HG03521 (cell line): ENCODE data around the gene ODC1.
"Not testable (repeated sequence)": the region's sequence is repeated elsewhere in the genome, so short reads cannot be mapped to it uniquely, and the experiment has no call there.

ENCODE experiments used
- ATAC-seq: cut with Tn5 transposase; IDR thresholded peaks from one replicate; pipeline ENCODE4 v1.9.1; 2021; ENCODE audit warnings: mild to moderate bottlenecking, moderate library complexity; ENCODE audit not compliant: unreplicated experiment

The ODC1 gene

DNA sequence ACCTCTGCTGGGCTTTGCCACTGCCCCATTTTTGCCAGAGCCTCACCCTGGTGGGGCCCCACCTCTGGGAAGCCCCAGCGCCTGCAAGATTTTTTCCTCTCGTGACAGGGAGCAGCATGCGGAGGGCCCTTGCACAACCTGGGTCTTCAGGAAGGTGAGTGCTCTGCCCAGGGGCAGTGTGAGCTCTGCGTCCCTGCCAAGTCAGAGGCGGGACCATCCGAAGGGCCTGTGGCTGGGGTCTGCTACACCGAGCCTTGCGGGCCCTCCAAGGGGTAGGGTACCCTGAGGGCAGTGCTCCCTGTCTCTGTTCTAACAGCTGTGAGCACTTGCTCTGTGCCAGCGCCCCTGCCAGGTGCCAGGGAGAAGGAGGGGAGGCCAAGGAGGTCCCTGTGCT, 5.8 kb upstream of the ODC1 start:
- no peak for ATAC-seq

DNA sequence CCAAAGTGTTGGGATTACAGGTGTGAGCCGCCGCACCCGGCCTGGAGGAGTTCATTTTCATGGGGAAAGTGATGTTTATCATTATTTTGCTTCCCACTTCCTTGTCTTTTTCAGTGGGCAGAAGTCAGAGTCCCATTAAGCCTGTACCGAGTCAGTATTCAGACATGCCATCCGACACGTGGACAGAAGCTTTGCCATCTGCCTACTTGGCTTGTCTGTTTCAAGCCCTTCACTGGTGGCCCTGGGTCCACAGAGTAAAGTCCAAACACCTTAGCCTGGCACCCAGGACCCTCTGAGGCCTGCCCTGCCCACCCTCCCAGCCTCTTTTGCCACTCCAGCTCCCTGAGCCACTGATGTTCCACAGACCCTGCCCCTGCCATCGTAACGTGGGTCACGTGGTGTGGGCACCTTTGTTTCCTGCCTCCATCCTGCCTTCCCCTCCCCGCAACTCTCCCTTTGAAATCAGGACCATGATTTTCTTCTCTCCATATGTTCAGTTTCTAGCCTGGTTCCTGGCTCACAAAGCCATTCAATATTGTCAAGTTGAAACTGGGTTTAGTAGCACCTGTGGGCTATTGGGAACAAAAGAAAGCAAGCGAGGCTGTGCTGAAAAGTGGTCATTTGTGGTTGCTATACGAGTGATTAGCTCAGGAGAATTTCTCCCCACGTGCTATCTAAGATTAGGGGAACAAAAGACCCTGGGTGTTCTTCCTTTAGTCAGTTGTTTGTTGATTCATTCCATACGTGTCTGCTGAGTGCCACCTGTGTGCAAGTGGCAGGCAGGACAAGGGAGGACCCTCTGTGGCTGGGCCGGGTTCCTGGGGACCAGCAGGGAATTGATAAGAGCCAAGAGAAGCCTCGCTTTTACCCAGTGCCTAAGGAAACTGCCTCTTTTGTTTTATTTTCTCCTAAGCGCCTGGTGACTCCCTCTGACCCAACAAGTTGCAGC, 5.1 kb upstream of the ODC1 start:
- no peak for ATAC-seq

- no peak for ATAC-seq
These were observed 4.2 kb upstream of the ODC1 start for GRCh38 chr2:10452312-10452711.

DNA sequence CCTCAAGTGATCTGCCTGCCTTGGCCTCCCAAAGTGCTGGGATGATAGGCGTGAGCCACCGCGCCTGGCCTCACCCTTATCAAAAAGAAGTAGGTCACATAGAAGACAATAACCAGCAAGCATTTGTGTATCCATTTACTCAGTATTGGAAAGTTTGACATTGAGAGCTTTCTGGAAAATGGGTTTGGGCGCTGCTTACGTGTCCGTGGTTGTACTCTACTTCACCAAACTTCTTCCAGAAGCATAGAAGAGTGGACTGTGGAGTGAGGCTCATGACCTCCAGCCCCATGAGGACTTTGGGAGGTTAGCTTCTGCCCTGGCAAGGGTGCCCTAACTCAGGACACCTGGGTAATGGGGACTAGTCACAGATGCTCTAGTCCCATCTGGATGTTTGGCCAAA, 3.7 kb upstream of the ODC1 start:
- no peak for ATAC-seq

DNA sequence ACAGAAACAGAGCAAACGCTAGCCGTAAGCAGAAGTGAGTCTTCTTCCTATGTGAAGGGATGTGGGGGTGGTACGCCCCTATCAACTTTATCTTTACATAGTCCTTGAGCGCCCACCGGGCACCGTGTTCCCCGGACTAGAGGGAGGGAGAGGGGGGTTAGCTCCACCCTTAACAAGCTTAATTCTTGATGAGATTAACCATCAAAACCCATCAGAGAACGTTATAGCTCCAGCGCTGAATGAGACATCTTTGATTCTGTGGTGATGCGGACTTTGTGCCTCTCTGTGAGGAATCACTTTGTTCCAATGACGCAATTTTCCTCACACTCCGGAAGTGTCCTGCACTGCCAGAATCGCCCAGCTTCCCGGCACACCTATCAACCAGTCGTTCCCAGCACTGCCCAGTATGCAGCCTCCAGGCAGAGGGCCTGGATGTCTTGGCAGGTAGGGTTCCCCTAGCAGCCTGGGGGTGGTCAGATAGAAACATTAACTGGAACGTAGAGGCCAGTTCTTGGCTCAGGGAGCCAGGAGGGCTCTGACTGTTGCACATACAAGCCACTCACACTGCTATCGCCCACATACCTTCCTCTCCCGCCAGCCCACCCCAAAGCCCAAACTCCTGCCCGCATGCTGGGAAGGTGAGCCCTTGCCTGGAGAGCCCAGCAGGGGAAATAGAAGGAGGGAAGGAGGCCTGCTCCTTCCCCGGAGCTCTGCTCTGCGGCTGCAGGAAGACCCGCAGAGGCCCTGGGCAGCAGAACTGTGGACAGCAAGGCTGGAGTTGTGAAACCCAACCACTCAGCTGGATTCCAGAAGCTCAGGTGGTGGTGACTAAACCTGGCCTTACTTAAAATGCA, 1.9 kb upstream of the ODC1 start:
- ATAC-seq: no peak

DNA sequence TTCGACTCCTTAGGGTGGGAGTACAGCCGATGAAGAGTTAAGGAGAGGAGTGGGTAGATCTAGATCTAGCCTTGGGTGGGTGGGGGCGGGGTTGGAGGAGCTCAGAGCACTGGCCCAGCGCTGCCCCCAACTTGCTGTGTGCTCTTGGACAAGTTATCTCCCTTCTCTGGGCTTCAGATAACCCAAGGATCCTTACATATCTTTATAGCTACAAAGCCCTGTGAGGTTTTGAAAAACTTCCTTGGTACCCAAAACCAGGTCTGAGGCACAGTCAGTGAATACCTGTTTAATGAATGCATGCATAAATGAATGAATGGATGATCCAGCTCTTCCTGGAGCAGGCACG, 1.3 kb upstream of the ODC1 start:
- no peak for ATAC-seq

DNA sequence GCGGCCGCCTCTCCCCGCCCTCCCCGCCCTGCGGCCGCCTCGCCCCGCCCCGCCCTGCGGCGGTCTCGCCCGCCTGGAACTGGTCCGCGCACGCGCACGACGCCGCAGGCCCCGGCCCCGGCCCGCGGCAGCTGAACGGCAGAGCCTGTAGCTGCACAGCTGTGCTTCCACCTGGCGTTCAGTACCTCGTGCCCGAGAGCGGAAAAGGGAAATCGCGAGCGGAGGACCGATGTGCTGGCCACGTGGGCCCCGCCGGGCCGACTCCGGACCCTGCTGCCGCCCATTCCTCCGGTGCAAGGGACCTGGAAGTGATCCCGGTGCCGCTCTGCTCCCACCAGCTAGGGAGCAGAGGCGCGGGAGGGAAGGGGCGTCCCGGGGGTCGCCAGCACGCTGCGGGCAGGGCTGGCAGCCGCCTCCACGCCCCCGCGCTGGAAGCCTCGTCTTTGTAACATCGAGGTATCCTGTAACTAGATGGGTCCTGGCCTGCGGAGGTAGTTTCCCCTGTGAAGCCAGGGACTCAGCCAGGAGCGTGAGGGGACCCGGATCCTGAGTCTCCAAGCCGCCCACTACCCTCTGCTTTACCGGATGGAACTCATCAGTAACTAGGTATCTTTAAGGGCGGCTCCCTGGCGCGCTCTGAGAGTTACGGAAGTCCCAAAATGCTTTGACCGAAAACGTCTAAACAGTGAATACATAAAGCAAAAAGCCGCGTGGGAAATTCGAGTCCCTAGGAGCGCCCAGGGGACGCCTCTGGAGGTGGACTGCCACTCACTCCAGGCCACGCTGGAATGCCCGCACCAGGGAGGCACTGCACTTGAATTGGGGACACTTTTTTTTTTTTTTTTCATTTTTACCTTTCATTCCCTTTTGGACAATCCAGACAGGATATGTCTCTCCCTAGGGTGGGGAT, 704 bp upstream of the ODC1 start:
- ATAC-seq: peak; percentile 55

GRCh38 chr2:10447300-10447894, 730 bp downstream of the ODC1 start:
- peak; percentile 14 for ATAC-seq

GRCh38 chr2:10446631-10447030, 1.5 kb downstream of the ODC1 start:
- ATAC-seq: no peak

GRCh38 chr2:10444463-10444862, 3.7 kb downstream of the ODC1 start:
- ATAC-seq: no peak

DNA sequence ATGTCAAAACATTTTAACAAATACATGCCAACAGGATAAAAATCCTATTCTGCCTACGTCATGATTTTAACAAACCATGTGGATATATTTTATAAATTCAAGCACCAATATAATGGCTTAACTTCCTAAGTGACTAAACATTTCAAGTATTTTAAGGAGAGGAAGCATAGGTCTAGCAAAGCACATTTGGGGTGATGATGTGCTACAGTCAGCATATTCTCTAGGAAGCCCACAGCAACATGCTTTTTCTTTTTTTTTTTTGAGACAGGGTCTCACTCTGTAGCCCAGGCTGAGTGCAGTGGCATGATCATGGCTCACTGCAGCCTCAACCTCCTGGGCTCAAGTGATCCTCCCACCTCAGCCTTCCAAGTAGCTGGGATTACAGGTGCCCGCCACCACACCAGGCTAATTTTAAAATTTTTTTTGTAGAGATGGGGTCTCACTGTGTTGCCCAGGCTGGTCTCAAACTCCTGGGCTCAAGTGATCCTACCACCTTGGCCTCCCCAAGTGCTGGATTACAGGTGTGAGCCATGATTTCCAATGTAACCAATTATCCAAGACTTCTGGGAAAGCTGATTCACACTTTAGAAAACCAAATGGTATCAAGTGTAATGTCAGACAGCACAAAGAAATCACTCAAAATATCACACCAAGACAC, 5.5 kb downstream of the ODC1 start:
- ATAC-seq: not testable (repeated sequence)

GRCh38 chr2:10441948-10442347, 6.2 kb downstream of the ODC1 start:
- no peak for ATAC-seq

- ATAC-seq: no peak
These were observed 7.4 kb downstream of the ODC1 start for GRCh38 chr2:10440736-10441135.

DNA sequence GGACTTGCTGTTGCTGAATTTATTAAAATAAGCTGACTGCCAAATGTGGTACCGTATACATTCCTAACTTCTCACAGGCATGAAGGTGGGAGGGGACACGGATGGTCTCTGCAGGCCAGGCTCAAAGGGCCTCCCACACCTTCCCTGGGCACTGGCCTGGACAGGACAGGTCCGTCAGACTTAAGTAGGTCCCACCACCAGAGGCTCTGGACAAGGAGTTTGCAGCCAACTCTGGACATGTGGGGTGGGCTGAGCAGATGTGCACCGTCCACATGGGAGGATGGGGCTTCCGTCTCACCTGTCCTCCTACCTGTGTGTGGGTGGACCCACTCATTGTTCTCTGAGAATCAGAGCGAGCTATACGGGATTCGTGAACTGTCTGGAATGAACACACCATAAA, 8.2 kb downstream of the ODC1 start:
- ATAC-seq: no peak

GRCh38 chr2:10439185-10439879, 8.8 kb downstream of the ODC1 start:
- ATAC-seq: no peak

DNA sequence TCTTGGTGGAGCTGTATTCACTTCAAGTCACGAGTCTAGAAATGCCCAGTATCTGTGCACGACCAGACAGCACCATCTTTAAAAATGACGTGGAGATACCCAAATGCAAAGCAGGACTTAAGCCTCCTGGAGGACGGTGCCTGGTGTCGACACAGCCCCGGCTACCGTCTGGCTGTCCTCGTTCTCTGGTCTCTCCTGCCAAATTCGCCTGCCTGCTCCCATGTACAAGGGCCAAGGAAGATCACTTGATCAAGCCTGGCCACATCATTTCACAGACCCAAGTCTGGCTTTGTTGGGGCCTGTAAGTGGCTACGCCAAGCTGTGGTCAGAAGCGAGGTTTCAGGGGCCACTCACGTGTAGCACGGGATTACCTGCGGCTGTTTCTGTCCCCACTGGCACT, 9.4 kb downstream of the ODC1 start:
- ATAC-seq: no peak

- ATAC-seq: no peak
These were observed 10.3 kb downstream of the ODC1 start for GRCh38 chr2:10437806-10438205.

DNA sequence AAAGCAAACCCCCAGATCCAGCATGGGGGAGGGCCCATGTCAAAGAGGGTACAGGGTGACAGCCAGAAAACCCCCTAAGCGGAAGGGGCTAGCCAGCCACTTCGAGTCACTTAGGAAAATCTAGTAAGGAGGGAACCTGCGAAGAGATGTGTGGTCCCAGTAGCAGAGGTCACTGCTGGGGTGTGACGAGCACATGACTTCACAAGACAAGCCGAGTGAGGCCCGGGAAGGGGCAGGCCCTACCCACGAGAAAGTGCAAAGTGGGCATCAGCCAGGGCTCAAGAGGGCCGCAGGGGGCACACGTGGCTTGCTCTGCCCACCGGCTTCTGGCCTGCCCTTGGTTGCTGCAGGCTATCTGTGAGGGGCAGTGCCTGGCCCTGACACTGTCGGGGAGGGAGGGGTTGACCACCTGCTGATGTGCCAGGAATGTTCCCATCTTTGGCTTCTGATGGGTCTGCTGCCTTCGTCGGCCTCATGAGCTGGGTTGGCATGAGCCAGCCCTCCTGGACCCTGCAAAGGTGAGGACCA, 11.5 kb downstream of the ODC1 start:
- ATAC-seq: no peak

- no peak for ATAC-seq
These were observed 12.3 kb downstream of the ODC1 start for GRCh38 chr2:10435820-10436204.
